SU-DHL-6 (cell line): Measurements from ENCODE around the gene PLD3.
A peak's percentile ranks its signal among the peaks of the same experiment; 100 is the strongest.

Experiments
- EZH2phosphoT487 ChIP-seq: fragments of 200-600 bp; sonication (generic), shearing (Covaris generic); conservative IDR thresholded peaks from 2 replicates; pipeline ENCODE4 v1.6.1; 2018; ENCODE audit warnings: mild to moderate bottlenecking, antibody characterized with exemption, low read length, moderate library complexity, mixed read lengths
- TF ChIP-seq, protein P1 (sequence below): fragments of 200-600 bp; sonication (generic); IDR thresholded peaks from one replicate; pipeline ENCODE4 v1.5.1; 2017; ENCODE audit warnings: antibody characterized with exemption, mild to moderate bottlenecking, low read length, moderate library complexity; ENCODE audit not compliant: insufficient read depth, poor library complexity, severe bottlenecking

DNA sequence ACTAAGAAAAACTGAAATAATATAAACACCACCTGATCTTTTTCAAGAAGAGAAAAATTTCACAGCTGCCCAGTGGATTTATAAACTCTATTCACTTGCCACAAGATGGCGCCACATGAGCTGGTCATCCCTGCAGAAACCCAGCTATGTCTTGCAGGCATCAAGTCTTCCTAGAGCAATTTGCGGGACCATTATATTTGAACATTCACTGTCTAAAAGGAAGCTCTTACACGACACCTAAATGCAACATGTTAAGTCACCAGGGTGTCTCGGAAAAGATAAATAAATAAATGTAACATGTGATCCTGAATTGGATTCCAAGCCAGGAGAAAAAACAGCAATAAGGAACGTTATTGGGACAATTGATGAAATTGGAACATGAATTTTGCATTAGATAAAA, 43.1 kb upstream of the PLD3 start:
- TF ChIP-seq, protein P1, sequence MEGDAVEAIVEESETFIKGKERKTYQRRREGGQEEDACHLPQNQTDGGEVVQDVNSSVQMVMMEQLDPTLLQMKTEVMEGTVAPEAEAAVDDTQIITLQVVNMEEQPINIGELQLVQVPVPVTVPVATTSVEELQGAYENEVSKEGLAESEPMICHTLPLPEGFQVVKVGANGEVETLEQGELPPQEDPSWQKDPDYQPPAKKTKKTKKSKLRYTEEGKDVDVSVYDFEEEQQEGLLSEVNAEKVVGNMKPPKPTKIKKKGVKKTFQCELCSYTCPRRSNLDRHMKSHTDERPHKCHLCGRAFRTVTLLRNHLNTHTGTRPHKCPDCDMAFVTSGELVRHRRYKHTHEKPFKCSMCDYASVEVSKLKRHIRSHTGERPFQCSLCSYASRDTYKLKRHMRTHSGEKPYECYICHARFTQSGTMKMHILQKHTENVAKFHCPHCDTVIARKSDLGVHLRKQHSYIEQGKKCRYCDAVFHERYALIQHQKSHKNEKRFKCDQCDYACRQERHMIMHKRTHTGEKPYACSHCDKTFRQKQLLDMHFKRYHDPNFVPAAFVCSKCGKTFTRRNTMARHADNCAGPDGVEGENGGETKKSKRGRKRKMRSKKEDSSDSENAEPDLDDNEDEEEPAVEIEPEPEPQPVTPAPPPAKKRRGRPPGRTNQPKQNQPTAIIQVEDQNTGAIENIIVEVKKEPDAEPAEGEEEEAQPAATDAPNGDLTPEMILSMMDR = peak; percentile 68
- no peak for TF ChIP-seq EZH2phosphoT487
